Stimulated activated CD4-positive, alpha-beta T cell treated with anti-CD3 and anti-CD28 coated beads, Interleukin-4, amount 100 ng/mL, for 48 hours (primary cell): ENCODE results near the gene ARHGAP23.
"Not testable (repeated sequence)": the region's sequence is repeated elsewhere in the genome, so short reads cannot be mapped to it uniquely, and the experiment has no call there.

Experiments used
- DNase-seq, 2 donors: peaks; one replicate each; pipeline ENCODE4 v3.0.0-alpha.2; 2020; ENCODE audit warnings: low read depth in 2 of 2

Gene ARHGAP23

GRCh38 chr17:38485681-38486298 lies 57.5 kb downstream of the ARHGAP23 start:
- peak in 1 of 2 donors; percentile 37 for DNase-seq

DNA sequence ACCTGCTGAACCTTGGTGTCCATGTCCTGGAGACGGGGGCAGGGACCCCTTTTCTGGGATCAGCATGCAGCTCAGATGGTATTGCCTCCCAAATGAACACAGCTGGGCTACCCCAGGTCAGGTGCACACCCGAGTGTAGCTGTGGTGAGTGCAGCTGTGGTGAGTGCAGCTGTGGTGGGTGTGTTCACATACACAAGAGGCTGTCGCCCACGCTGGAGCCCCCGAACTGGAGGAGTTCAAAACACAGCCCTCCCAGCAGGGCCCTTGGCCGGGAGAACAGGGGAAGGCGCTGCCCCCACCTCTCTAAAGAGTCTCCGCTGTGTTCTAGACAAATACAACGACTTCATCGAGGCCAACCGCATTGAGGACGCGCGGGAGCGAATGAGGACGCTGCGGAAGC lies 61.5 kb downstream of the ARHGAP23 start:
- DNase-seq, result not testable (repeated sequence)

DNA sequence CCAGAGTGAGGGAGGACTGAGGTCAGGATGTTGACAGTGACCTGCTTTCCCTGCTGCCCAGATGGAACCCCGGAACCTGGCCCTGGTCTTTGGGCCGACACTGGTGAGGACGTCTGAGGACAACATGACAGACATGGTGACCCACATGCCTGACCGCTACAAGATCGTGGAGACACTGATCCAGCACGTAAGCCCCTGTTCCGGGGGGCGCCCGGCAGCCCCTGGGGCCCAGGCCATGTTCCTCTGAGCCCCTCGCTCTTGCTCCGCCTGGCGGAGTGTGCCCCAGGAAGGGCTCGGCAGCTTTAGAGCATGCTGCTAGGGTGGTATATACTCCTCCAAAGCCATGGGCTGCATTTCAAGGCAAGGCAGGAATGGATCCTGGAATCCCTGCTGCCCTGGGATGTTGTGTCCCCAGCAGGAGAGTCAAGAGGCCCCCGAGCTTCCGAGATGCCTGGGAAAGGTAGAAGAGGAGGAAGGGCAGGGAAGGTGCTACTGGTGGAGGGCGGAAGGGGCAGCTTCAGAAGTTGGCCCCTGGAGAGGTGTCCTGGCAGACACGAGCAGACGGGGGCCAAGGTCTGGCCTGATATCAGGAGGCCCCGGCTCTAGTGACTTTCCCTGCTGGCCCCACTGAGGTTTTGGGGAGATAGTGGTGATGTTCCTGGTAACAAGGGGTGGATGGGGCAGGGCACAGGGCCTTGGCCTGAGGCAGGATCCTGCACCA lies 63.2 kb downstream of the ARHGAP23 start:
- not testable (repeated sequence) for DNase-seq

GRCh38 chr17:38492067-38493040 lies 64.1 kb downstream of the ARHGAP23 start:
- peak; percentile 90 to 93 for DNase-seq

DNA sequence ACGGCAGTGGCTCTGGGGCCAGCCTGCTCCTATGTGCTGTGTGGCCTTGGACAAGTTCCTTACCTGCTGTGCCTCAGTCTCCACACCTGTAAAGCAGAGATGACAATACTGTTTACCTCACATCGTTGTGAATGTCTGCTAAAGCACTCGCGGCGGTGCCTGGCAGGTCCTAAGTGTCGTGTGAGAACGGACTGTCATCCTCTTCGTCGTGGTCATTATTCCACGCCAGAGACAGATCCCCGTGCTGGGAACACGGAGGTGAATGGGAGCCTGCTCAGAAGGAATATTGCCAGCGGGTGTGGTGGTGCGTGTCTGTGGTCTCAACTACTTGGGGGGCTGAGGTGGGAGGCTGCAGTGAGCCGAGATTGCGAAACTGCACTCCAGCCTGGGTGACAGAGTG lies 65.9 kb downstream of the ARHGAP23 start:
- DNase-seq, result not testable (repeated sequence)

DNA sequence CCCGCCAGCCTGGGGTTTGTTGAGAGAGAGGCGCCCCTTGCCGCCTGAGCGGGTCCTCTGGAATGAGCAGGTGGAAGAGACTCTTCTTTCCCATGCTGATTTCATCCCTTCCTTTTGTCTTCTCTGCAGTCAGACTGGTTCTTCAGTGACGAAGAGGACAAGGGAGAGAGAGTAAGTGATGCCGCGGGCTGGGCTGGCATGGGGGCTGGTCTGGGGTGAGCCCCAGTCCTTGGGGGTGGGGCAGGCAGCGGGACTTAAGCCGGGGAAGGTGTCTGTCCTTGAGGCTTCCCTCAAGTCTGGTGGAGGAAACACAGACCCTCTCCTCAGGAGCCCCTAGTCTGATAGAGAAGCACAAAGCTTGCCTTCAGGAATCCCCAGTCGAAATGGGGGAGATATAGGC lies 69.4 kb downstream of the ARHGAP23 start:
- DNase-seq, result not testable (repeated sequence)

GRCh38 chr17:38498353-38498752 lies 70.1 kb downstream of the ARHGAP23 start:
- DNase-seq, result no peak

DNA sequence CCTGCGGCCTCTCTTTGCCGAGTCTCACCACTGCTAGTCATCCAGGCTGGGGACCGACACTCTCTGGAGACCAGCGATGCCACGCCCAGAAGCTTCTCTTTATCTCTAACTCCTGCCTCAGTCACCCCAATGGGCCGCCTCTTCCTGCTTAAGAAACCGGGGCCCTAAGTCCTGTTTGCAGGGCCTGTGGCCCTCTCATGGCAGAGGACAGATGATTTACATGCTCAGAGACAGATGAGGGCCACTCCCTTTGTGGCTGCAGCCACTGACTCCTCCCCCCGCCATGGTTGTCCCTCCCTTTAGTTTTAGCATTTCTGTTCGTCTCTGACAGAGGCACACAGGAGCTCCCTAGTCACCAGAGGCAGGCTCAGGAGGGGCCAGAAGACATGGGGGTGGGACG lies 71.0 kb downstream of the ARHGAP23 start:
- DNase-seq, result not testable (repeated sequence)

GRCh38 chr17:38501718-38502117 lies 73.5 kb downstream of the ARHGAP23 start:
- not testable (repeated sequence) for DNase-seq

GRCh38 chr17:38503286-38503913 lies 75.1 kb downstream of the ARHGAP23 start:
- DNase-seq, result not testable (repeated sequence)

DNA sequence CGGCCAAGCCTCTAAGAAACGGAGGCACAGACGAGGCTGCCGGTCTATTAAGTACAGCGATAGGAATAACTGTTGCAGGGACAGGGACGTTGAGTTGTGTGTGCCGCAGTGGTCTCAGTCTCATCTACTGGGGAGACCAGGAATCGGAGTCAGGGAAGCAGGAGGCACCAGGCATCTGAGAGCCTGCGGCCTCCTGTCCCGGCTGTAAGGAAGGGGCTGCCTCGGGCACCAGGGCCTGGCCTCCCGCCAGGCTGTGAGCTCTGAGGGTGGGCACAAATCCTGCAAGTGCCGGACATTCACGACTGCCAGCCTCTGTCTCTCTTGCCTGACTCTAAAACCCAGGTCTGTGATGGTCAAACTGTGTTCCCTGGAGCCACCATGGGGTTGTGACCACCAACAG lies 76.0 kb downstream of the ARHGAP23 start:
- no peak for DNase-seq

GRCh38 chr17:38507436-38507835 lies 79.2 kb downstream of the ARHGAP23 start:
- DNase-seq, result no peak

DNA sequence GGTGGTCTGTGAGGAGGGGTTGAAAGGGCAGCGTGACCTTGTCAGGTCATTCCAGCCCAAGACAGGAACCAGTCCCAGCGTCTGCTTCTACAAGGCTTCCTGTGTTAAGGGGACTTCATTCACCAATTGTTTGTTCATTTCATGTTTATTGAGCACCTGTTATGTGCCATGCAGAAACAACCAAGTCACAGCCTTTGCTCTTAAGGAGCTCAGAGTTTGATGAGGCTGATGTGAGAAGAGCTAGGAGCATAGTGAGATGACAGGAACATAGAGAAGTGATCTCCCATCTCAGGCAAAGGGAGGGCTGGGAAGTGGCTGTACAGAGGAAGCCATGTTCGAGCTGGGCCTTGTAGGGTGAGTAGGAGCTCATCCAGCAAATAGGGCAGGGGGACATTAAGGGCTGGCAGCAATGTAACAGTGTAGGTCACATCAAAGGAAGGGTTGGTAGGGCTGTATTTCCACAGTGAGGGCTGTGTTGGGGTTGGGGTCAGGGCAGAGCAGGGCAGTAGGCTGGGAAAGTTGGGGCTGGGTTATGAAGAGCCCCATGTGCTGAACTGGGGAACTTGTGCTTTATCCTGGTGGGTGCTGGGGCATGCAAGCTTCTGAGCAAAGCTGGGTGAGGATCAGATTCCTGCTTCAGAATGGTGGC lies 79.8 kb downstream of the ARHGAP23 start:
- DNase-seq, result no peak

DNA sequence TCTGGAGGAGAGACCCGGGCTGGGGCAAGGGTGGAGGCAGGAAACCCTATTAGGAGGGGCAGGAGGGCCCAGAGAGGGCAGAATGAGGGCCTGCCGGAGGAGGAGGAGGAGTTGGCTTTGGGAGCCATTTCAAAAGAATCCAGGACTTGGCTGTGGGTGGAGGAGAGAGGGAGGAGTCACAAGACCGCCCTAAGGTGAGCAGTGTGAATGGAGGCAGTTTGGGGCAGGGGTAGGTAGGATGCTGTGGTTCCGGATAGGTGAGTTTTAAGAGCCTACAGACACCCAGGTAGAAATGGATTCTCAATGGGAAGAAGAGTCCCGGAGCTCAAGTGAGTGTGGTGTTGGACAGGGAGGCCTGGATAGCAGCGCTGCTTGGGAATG lies 80.3 kb downstream of the ARHGAP23 start:
- no peak for DNase-seq

- DNase-seq, result peak; percentile 76 to 77
Observed at GRCh38 chr17:38508954-38509771, 80.9 kb downstream of the ARHGAP23 start.

DNA sequence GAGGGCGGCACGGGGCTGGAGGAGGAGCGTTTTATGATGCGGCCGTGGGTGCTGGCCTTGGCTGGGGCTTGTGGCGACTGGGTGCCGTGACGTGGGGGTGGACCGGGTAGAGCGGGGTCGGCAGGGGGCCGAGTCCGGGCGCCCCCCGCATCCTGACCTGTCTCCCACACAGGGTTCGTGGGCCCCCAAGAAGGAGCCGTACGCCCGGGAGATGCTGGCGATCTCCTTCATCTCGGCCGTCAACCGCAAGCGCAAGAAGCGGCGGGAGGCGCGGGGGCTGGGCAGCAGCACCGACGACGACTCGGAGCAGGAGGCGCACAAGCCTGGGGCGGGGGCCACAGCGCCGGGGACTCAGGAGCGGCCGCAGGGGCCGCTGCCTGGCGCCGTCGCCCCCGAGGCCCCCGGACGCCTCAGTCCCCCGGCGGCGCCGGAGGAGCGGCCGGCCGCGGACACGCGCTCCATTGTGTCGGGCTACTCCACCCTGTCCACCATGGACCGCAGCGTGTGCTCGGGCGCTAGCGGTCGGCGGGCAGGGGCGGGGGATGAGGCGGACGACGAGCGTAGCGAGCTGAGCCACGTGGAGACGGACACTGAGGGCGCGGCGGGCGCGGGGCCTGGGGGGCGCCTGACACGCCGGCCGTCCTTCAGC lies 81.6 kb downstream of the ARHGAP23 start:
- DNase-seq, result no peak

- no peak for DNase-seq
Observed at GRCh38 chr17:38510421-38511149, 82.3 kb downstream of the ARHGAP23 start.

- DNase-seq, result no peak
Observed at GRCh38 chr17:38511150-38512108, 83.2 kb downstream of the ARHGAP23 start.
